Lung (tissue), 16 donors: ENCODE results near the gene STH. TPM values are rescaled to one million over a fixed set of nuclear protein-coding genes. Genes with fewer than 3 reads are reported as not detected.

ENCODE experiments used
- ATAC-seq: fragments of 200-7000 bp; cut with Tn5 transposase; one replicate; pipeline ENCODE4 v1.9.1; 2020; ENCODE audit warnings: moderate number of reproducible peaks; ENCODE audit not compliant: insufficient read depth, low FRiP score
- DNase-seq, 3 donors: peaks; one replicate each; pipeline ENCODE4 v3.0.0-alpha.2; 2013 to 2017
- H3K27ac ChIP-seq, 2 donors: one replicate each; pipeline ENCODE4 v1.5.1; 2013; ENCODE audit warnings: mild to moderate bottlenecking in 2 of 2, moderate library complexity in 2 of 2, control low read depth in 1 of 2, inconsistent platforms in 1 of 2, low read depth in 1 of 2, low read length in 1 of 2
- H3K27me3 ChIP-seq, 3 donors: one replicate each; pipeline ENCODE4 v1.5.1; 2013; ENCODE audit warnings: low read length in 2 of 3; ENCODE audit not compliant: control insufficient read depth in 3 of 3, insufficient read depth in 3 of 3
- H3K36me3 ChIP-seq, 4 donors: one replicate each; pipeline ENCODE4 v1.5.1; 2013; ENCODE audit warnings: low read length in 4 of 4, mild to moderate bottlenecking in 1 of 4, moderate library complexity in 1 of 4; ENCODE audit not compliant: control insufficient read depth in 4 of 4, insufficient read depth in 4 of 4
- H3K4me1 ChIP-seq, 5 donors: one replicate each; pipeline ENCODE4 v1.5.1; 2013; ENCODE audit warnings: low read length in 5 of 5, mild to moderate bottlenecking in 2 of 5, moderate library complexity in 1 of 5; ENCODE audit not compliant: control insufficient read depth in 5 of 5, insufficient read depth in 5 of 5
- H3K4me3 ChIP-seq: one replicate; pipeline ENCODE4 v1.5.1; 2013; ENCODE audit warnings: mild to moderate bottlenecking, control low read depth, moderate library complexity
- H3K9ac ChIP-seq, 2 donors: one replicate each; pipeline ENCODE4 v1.5.1; 2013; ENCODE audit warnings: low read length in 2 of 2, control low read depth in 1 of 2; ENCODE audit not compliant: insufficient read depth in 1 of 2
- H3K9me3 ChIP-seq, 4 donors: one replicate each; pipeline ENCODE4 v1.5.1; 2013; ENCODE audit warnings: low read length in 3 of 4, mild to moderate bottlenecking in 1 of 4, moderate library complexity in 1 of 4; ENCODE audit not compliant: control insufficient read depth in 4 of 4, insufficient read depth in 3 of 4
- CTCF ChIP-seq: IDR thresholded peaks from 2 replicates; pipeline ENCODE4 v1.5.1; 2012; ENCODE audit warnings: mild to moderate bottlenecking; ENCODE audit errors: control extremely low read depth, extremely low read depth
- WGBS, 2 donors: extraction: QIAGEN DNeasy Blood & Tissue Kit; methylation state at CpG; one replicate each; pipeline ENCODE4 v1.1.7; 2013; 5-methylcytosine and 5-hydroxymethylcytosine counted together
- long read RNA-seq, 5 donors: transcript quantifications; one replicate each; lab custom pipeline, GENCODE V29; 2026
- polyA plus RNA-seq, 2 donors: library from polyadenylated mRNA; stranded (reverse); fragments of 200-250 nt; gene quantifications; one replicate each; pipeline ENCODE4 v1.2.1, GENCODE V29; 2013
- total RNA-seq, 2 donors: library from RNA; depleted of rRNA in 1 of 2; stranded (reverse); fragments of >200 nt in 1 of 2; gene quantifications; one replicate each; pipeline ENCODE4 v1.2.1, GENCODE V29; 2014 to 2021
- donor health status: control.
- donor health status: control.
- donor health status: Bipolar disorder and iron deficiency.
- donor health status: healthy.
- donor health status: DM: yes; HTN: yes; CAD: no.

Gene STH
- not detected for total RNA-seq
- polyA plus RNA-seq = not detected
- long read RNA-seq, donor 1 = 0 reads
- long read RNA-seq, donor 2 = 0 reads
- long read RNA-seq, donor 3 = 0 reads
- long read RNA-seq, donor 4 = 0 reads
- long read RNA-seq, donor 5 = 0 reads

- no peaks in the 10 kb centered on the region for H3K9me3 ChIP-seq
- WGBS, 2 donors = 82% methylated on average over 8 of the region's 8 CpGs
- H3K4me3 ChIP-seq = no peak within 1 kb of the TSS
- H3K36me3 ChIP-seq = no peaks in the 10 kb centered on the region
- no peak for ATAC-seq
- no peak within 1 kb of the TSS for H3K27ac ChIP-seq
- no peak within 1 kb of the TSS for H3K9ac ChIP-seq
- no peak for TF ChIP-seq CTCF
- no peak for DNase-seq
- H3K4me1 ChIP-seq = peaks cover 0 to 9% (median 6%) of the 10 kb centered on the region in 5 donors
- H3K27me3 ChIP-seq = no peaks in the 10 kb centered on the region
Observed at GRCh38 chr17:45998987-45999899, at the start of gene STH. Gene STH (plus strand): TSS chr17:45999250. CDS start chr17:45999280, 30 bp downstream.

- Histone ChIP-seq H3K4me3 (no peak overlapping the region), H3K36me3 (no peaks in the 10 kb centered on the region), H3K4me1 (peaks cover 0 to 4% (median 0%) of the 10 kb centered on the region in 5 donors), H3K9ac (no peak overlapping the region), H3K27me3 (peaks cover 2 to 35% (median 23%) of the 10 kb centered on the region in 3 donors), H3K9me3 (peaks cover 0 to 2% (median 0%) of the 10 kb centered on the region in 4 donors), H3K27ac (no peak overlapping the region)
- 80 to 81% methylated on average over 9 of the region's 9 CpGs for WGBS, 2 donors
- TF ChIP-seq CTCF = no peak
- ATAC-seq (no peak), DNase-seq (no peak)
Observed at GRCh38 chr17:45949755-45950320, 49.2 kb upstream of the STH start.

GRCh38 chr17:45950888-45951287 lies 48.2 kb upstream of the STH start:
- H3K9ac ChIP-seq = no peak overlapping the region
- H3K4me1 ChIP-seq = peaks cover 0 to 4% (median 0%) of the 10 kb centered on the region in 5 donors
- DNase-seq (no peak), ATAC-seq (no peak)
- H3K27me3 ChIP-seq = peaks cover 2 to 32% (median 23%) of the 10 kb centered on the region in 3 donors
- no peaks in the 10 kb centered on the region for H3K36me3 ChIP-seq
- 82 to 86% methylated on average over 8 of the region's 8 CpGs for WGBS, 2 donors
- peaks cover 0 to 2% (median 0%) of the 10 kb centered on the region in 4 donors for H3K9me3 ChIP-seq
- no peak for TF ChIP-seq CTCF
- H3K4me3 ChIP-seq = no peak overlapping the region
- H3K27ac ChIP-seq = no peak overlapping the region
